Kidney epithelial cell (primary cell): Measurements from ENCODE around the gene DCXR. TPM values are rescaled to one million over a fixed set of nuclear protein-coding genes. Genes with fewer than 3 reads are reported as not detected.

Experiments used
- DNase-seq: peaks from one replicate; pipeline ENCODE4 v3.0.0-alpha.2; 2010; ENCODE audit warnings: low read depth
- H3K27me3 ChIP-seq: 2 replicates; pipeline ENCODE4 v1.6.0; 2011; ENCODE audit warnings: low read length; ENCODE audit not compliant: control insufficient read depth, insufficient read depth
- H3K36me3 ChIP-seq: 2 replicates; pipeline ENCODE4 v1.5.1; 2011; ENCODE audit warnings: low read length; ENCODE audit not compliant: control insufficient read depth, insufficient read depth
- H3K4me3 ChIP-seq: 2 replicates; pipeline ENCODE4 v1.5.1; 2011; ENCODE audit warnings: low read depth, mild to moderate bottlenecking, control low read depth, low read length
- total RNA-seq: library from RNA; depleted of rRNA; stranded (reverse); fragments of >200 nt; gene quantifications from 2 replicates; pipeline ENCODE4 v1.2.3, GENCODE V29; 2015
- TF ChIP-seq, protein P1 (sequence below): IDR thresholded peaks from 2 replicates; pipeline ENCODE4 v1.5.1; 2011; ENCODE audit warnings: mild to moderate bottlenecking, moderate library complexity, low read length, control low read depth, inconsistent platforms; ENCODE audit not compliant: insufficient read depth, poor library complexity, severe bottlenecking

The DCXR gene
- total RNA-seq, 1 donor from 2014 or later, result 70.8 TPM

- Histone ChIP-seq H3K4me3 (peak within 1 kb of the TSS; percentile 92), H3K27me3 (no peaks in the 10 kb centered on the region), H3K36me3 (no peaks in the 10 kb centered on the region)
- TF ChIP-seq, protein P1, sequence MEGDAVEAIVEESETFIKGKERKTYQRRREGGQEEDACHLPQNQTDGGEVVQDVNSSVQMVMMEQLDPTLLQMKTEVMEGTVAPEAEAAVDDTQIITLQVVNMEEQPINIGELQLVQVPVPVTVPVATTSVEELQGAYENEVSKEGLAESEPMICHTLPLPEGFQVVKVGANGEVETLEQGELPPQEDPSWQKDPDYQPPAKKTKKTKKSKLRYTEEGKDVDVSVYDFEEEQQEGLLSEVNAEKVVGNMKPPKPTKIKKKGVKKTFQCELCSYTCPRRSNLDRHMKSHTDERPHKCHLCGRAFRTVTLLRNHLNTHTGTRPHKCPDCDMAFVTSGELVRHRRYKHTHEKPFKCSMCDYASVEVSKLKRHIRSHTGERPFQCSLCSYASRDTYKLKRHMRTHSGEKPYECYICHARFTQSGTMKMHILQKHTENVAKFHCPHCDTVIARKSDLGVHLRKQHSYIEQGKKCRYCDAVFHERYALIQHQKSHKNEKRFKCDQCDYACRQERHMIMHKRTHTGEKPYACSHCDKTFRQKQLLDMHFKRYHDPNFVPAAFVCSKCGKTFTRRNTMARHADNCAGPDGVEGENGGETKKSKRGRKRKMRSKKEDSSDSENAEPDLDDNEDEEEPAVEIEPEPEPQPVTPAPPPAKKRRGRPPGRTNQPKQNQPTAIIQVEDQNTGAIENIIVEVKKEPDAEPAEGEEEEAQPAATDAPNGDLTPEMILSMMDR, result no peak
- no peak for DNase-seq
These were observed 28.3 kb upstream of the DCXR start, which contains the start of gene DUS1L for GRCh38 chr17:82065638-82066303. Gene DUS1L, minus strand, starts transcription at chr17:82065804. Its CDS starts 745 bp downstream, at chr17:82065059.

GRCh38 chr17:82065193-82065637 lies 27.7 kb upstream of the DCXR start:
- Histone ChIP-seq H3K36me3 (no peaks in the 10 kb centered on the region), H3K4me3 (peak overlapping the region; percentile 92), H3K27me3 (no peaks in the 10 kb centered on the region)
- TF ChIP-seq, protein P1, result no peak
- DNase-seq, result no peak

GRCh38 chr17:82064433-82065192 lies 27.1 kb upstream of the DCXR start:
- TF ChIP-seq, protein P1, result no peak
- no peaks in the 10 kb centered on the region for H3K27me3 ChIP-seq
- DNase-seq, result no peak
- peak overlapping the region; percentile 92 for H3K4me3 ChIP-seq
- H3K36me3 ChIP-seq, result no peaks in the 10 kb centered on the region

GRCh38 chr17:82063424-82064415 lies 26.2 kb upstream of the DCXR start:
- Histone ChIP-seq H3K4me3 (no peak overlapping the region), H3K27me3 (no peaks in the 10 kb centered on the region), H3K36me3 (no peaks in the 10 kb centered on the region)
- DNase-seq, result no peak
- TF ChIP-seq, protein P1, result no peak

- Histone ChIP-seq H3K27me3 (no peaks in the 10 kb centered on the region), H3K4me3 (no peak overlapping the region), H3K36me3 (no peaks in the 10 kb centered on the region)
- TF ChIP-seq, protein P1, result no peak
- DNase-seq, result no peak
These were observed 25.5 kb upstream of the DCXR start for GRCh38 chr17:82062984-82063368.
